NCI-H1092 treated with DMSO at 0.1 percent for 48 hours (cell line): ENCODE measurements around the gene ATG4D.
A peak's percentile ranks its signal among the peaks of the same experiment; 100 is the strongest.

Source experiments
- DNase-seq: peaks from one replicate; lab custom pipeline; 2025; lab: John Stamatoyannopoulos, UW

ATG4D gene

GRCh38 chr19:10543420-10544241 lies at the start of gene ATG4D:
TSS of gene ATG4D (plus strand) at chr19:10543904. CDS start at chr19:10544091, 187 bp downstream.
- DNase-seq: peak; percentile 89

- DNase-seq: no peak
Measured at GRCh38 chr19:10497371-10497770, 46.3 kb upstream of the ATG4D start.

GRCh38 chr19:10499550-10500246 lies 44.0 kb upstream of the ATG4D start:
- no peak for DNase-seq

- no peak for DNase-seq
Measured at GRCh38 chr19:10500247-10500592, 43.5 kb upstream of the ATG4D start.

- peak; percentile 87 for DNase-seq
Measured at GRCh38 chr19:10501971-10502523, 41.7 kb upstream of the ATG4D start.

- peak; percentile 89 for DNase-seq
Measured at GRCh38 chr19:10502524-10503001, 41.1 kb upstream of the ATG4D start.

GRCh38 chr19:10503002-10503789 lies 40.5 kb upstream of the ATG4D start, which contains the start of gene KEAP1:
TSS of gene KEAP1 (minus strand) at chr19:10503356. CDS start at chr19:10500033, 3,323 bp downstream.
- DNase-seq: peak; percentile 76

GRCh38 chr19:10505583-10506229 lies 38.0 kb upstream of the ATG4D start:
- DNase-seq: no peak

- DNase-seq: no peak
Measured at GRCh38 chr19:10508036-10508435, 35.7 kb upstream of the ATG4D start.

GRCh38 chr19:10508707-10509106 lies 35.0 kb upstream of the ATG4D start:
- DNase-seq: no peak

- DNase-seq: no peak
Measured at GRCh38 chr19:10510301-10510802, 33.4 kb upstream of the ATG4D start.

GRCh38 chr19:10513223-10513622 lies 30.5 kb upstream of the ATG4D start:
- no peak for DNase-seq

- no peak for DNase-seq
Measured at GRCh38 chr19:10514211-10515145, 29.2 kb upstream of the ATG4D start.

GRCh38 chr19:10516064-10516385 lies 27.7 kb upstream of the ATG4D start:
- no peak for DNase-seq

- no peak for DNase-seq
Measured at GRCh38 chr19:10516671-10517286, 26.9 kb upstream of the ATG4D start.

- DNase-seq: no peak
Measured at GRCh38 chr19:10517361-10517759, 26.3 kb upstream of the ATG4D start, which contains the start of gene S1PR5. TSS of gene S1PR5 (minus strand) at chr19:10517447. CDS start at chr19:10515011, 2,436 bp downstream.

- no peak for DNase-seq
Measured at GRCh38 chr19:10517760-10518443, 25.8 kb upstream of the ATG4D start.

- DNase-seq: no peak
Measured at GRCh38 chr19:10518444-10519361, 25.0 kb upstream of the ATG4D start.
